ENCODE results near the gene CD82.
A peak's percentile ranks its signal among the peaks of the same experiment; 100 is the strongest.

CD82 gene

GRCh38 chr11:44524346-44524745 lies 41.1 kb upstream of the CD82 start:
- Histone ChIP-seq H3K4me3 (ENCODE audit: low read length in 2 of 2) (no peak overlapping the region), H2BK15ac (ENCODE audit: low read length) (peak overlapping the region; percentile 59), H3K9ac (ENCODE audit: low read depth, low read length, poor library complexity) (no peak overlapping the region), H4K91ac (ENCODE audit: low read depth, low read length, poor library complexity) (no peak overlapping the region), H2AFZ (ENCODE audit: low read length) (no peak overlapping the region), H3K36me3 (replicated peaks in 1 of 2; ENCODE audit: control insufficient read depth in 2 of 2, insufficient read depth in 2 of 2, low read length in 2 of 2) (no peaks in the 10 kb centered on the region), H3K27ac (replicated peaks; ENCODE audit: low read length) (no peak overlapping the region), H3K14ac (ENCODE audit: low read length) (peak overlapping the region; percentile 11), H3K4me1 (ENCODE audit: control insufficient read depth in 2 of 2, insufficient read depth in 1 of 2, low read depth in 1 of 2, low read length in 2 of 2) (peaks cover 0 to 25% of the 10 kb centered on the region in 2 donors), H2AK5ac (ENCODE audit: low read depth, low read length) (no peak overlapping the region), H3K18ac (ENCODE audit: low read length) (peak overlapping the region; percentile 75), H2BK12ac (ENCODE audit: low read length) (no peak overlapping the region), H4K8ac (ENCODE audit: low read depth, low read length) (no peak overlapping the region), H3K9me3 (replicated peaks in 1 of 2; ENCODE audit: control insufficient read depth in 2 of 2, insufficient read depth in 1 of 2, low read depth in 1 of 2, low read length in 2 of 2) (no peaks in the 10 kb centered on the region), H3K27me3 (ENCODE audit: control insufficient read depth in 3 of 3, insufficient read depth in 3 of 3, low read depth in 1 of 3, low read length in 3 of 3) (peaks cover 0 to 52% (median 0%) of the 10 kb centered on the region in 3 experiments), H2BK5ac (ENCODE audit: low read length) (no peak overlapping the region), H3K4me2 (ENCODE audit: insufficient read depth, low read length, poor library complexity, severe bottlenecking) (no peak overlapping the region), H3K23ac (ENCODE audit: low read depth, low read length, poor library complexity) (no peak overlapping the region), H3K4ac (ENCODE audit: low read length) (no peak overlapping the region), H3K79me1 (ENCODE audit: low read depth, low read length) (no peaks in the 10 kb centered on the region), H2BK120ac (ENCODE audit: low read depth, low read length) (no peak overlapping the region)
- WGBS, 2 donors (ENCODE audit: extremely low coverage in 2 of 2, insufficient read length in 2 of 2, insufficient replicate concordance in 1 of 2): no CpG with 5 or more reads among the region's 10 CpGs
- no peak for DNase-seq (ENCODE audit: low spot score)

- H2AFZ ChIP-seq (ENCODE audit: low read length): no peak overlapping the region
- whole genome bisulfite sequencing, 2 donors (ENCODE audit: extremely low coverage in 2 of 2, insufficient read length in 2 of 2, insufficient replicate concordance in 1 of 2): no CpG with 5 or more reads among the region's 12 CpGs
Measured at GRCh38 chr11:44524751-44525201, 40.7 kb upstream of the CD82 start.

DNA sequence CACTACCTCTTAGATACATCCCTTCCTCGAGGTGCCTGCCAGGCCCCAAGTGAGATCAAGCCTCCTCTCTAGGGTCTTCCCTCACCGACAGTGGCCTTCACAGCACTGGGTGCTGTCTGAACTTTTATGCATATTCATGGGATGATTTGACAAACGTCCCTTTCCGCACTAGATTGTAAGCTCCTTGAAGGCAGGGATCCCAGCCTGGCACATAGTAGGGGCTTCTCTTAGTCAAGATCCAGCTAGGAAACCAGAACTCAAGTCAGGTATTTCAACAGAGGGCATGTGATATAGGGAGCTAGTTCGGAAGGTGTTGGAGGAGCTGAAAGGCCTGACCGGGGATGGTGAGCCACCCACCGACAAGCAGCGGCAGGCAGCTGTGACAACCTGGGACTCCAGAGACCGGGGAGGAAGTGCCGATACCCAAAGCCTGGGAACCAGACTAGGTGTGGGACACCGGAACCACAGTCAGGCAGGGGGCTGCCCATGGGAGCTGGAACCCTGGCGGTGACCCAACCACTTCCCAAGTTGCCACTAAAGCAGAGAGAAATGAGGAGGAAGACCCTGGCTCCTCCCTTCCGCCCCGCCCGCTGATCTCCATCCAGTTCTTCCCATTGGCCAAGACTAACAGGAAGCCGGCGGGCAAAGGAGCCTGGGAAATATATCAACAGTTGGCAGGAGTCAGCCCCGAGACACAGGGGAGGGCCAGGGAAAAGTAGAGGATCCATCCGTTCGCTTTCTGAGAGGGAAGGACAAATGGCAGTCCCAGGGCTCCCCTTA lies 39.8 kb upstream of the CD82 start:
- Histone ChIP-seq H3K4me3 (ENCODE audit: low read length in 2 of 2) (no peak overlapping the region), H3K9ac (ENCODE audit: low read depth, low read length, poor library complexity) (no peak overlapping the region), H3K4ac (ENCODE audit: low read length) (no peak overlapping the region), H2BK15ac (ENCODE audit: low read length) (peak overlapping the region; percentile 18), H3K18ac (ENCODE audit: low read length) (peak overlapping the region; percentile 50), H3K27ac (replicated peaks; ENCODE audit: low read length) (no peak overlapping the region), H3K36me3 (replicated peaks in 1 of 2; ENCODE audit: control insufficient read depth in 2 of 2, insufficient read depth in 2 of 2, low read length in 2 of 2) (no peaks in the 10 kb centered on the region), H4K8ac (ENCODE audit: low read depth, low read length) (no peak overlapping the region), H2BK12ac (ENCODE audit: low read length) (no peak overlapping the region), H2BK5ac (ENCODE audit: low read length) (peak overlapping the region; percentile 45), H2AFZ (ENCODE audit: low read length) (peak overlapping the region; percentile 40), H3K14ac (ENCODE audit: low read length) (no peak overlapping the region), H3K4me1 (ENCODE audit: control insufficient read depth in 2 of 2, insufficient read depth in 1 of 2, low read depth in 1 of 2, low read length in 2 of 2) (peaks cover 0 to 18% of the 10 kb centered on the region in 2 donors), H3K23ac (ENCODE audit: low read depth, low read length, poor library complexity) (no peak overlapping the region), H3K79me1 (ENCODE audit: low read depth, low read length) (no peaks in the 10 kb centered on the region), H3K27me3 (ENCODE audit: control insufficient read depth in 3 of 3, insufficient read depth in 3 of 3, low read depth in 1 of 3, low read length in 3 of 3) (peaks cover 0 to 39% (median 0%) of the 10 kb centered on the region in 3 experiments), H2BK120ac (ENCODE audit: low read depth, low read length) (no peak overlapping the region), H3K9me3 (replicated peaks in 1 of 2; ENCODE audit: control insufficient read depth in 2 of 2, insufficient read depth in 1 of 2, low read depth in 1 of 2, low read length in 2 of 2) (no peaks in the 10 kb centered on the region), H2AK5ac (ENCODE audit: low read depth, low read length) (peak overlapping the region; percentile 47), H3K4me2 (ENCODE audit: insufficient read depth, low read length, poor library complexity, severe bottlenecking) (no peak overlapping the region), H4K91ac (ENCODE audit: low read depth, low read length, poor library complexity) (no peak overlapping the region)
- DNase-seq (ENCODE audit: low spot score): no peak
- no CpG with 5 or more reads among the region's 20 CpGs for WGBS, 2 donors (ENCODE audit: extremely low coverage in 2 of 2, insufficient read length in 2 of 2, insufficient replicate concordance in 1 of 2)

More at GRCh38 chr11:44524751-44525201, 40.7 kb upstream of the CD82 start:
- peaks cover 0 to 48% (median 0%) of the 10 kb centered on the region in 3 experiments for H3K27me3 ChIP-seq (ENCODE audit: control insufficient read depth in 3 of 3, insufficient read depth in 3 of 3, low read depth in 1 of 3, low read length in 3 of 3)
- no peak overlapping the region for H3K4me3 ChIP-seq (ENCODE audit: low read length in 2 of 2)
- no peaks in the 10 kb centered on the region for H3K79me1 ChIP-seq (ENCODE audit: low read depth, low read length)
- no peak overlapping the region for H3K4me2 ChIP-seq (ENCODE audit: insufficient read depth, low read length, poor library complexity, severe bottlenecking)
- H3K14ac ChIP-seq (ENCODE audit: low read length): peak overlapping the region; percentile 11
- no peak overlapping the region for H2BK12ac ChIP-seq (ENCODE audit: low read length)
- H2BK5ac ChIP-seq (ENCODE audit: low read length): no peak overlapping the region
- no peak overlapping the region for H3K4ac ChIP-seq (ENCODE audit: low read length)
- H3K4me1 ChIP-seq (ENCODE audit: control insufficient read depth in 2 of 2, insufficient read depth in 1 of 2, low read depth in 1 of 2, low read length in 2 of 2): peaks cover 0 to 21% of the 10 kb centered on the region in 2 donors
- H3K9me3 ChIP-seq (replicated peaks in 1 of 2; ENCODE audit: control insufficient read depth in 2 of 2, insufficient read depth in 1 of 2, low read depth in 1 of 2, low read length in 2 of 2): no peaks in the 10 kb centered on the region
- no peak overlapping the region for H3K27ac ChIP-seq (replicated peaks; ENCODE audit: low read length)
- H3K36me3 ChIP-seq (replicated peaks in 1 of 2; ENCODE audit: control insufficient read depth in 2 of 2, insufficient read depth in 2 of 2, low read length in 2 of 2): no peaks in the 10 kb centered on the region
- no peak overlapping the region for H3K9ac ChIP-seq (ENCODE audit: low read depth, low read length, poor library complexity)
- H2BK15ac ChIP-seq (ENCODE audit: low read length): peak overlapping the region; percentile 59
- H4K91ac ChIP-seq (ENCODE audit: low read depth, low read length, poor library complexity): no peak overlapping the region
- no peak overlapping the region for H2AK5ac ChIP-seq (ENCODE audit: low read depth, low read length)
- no peak overlapping the region for H2BK120ac ChIP-seq (ENCODE audit: low read depth, low read length)
- no peak for DNase-seq (ENCODE audit: low spot score)
- H3K23ac ChIP-seq (ENCODE audit: low read depth, low read length, poor library complexity): no peak overlapping the region
- H4K8ac ChIP-seq (ENCODE audit: low read depth, low read length): peak overlapping the region; percentile 73
- peak overlapping the region; percentile 13 for H3K18ac ChIP-seq (ENCODE audit: low read length)

DNA sequence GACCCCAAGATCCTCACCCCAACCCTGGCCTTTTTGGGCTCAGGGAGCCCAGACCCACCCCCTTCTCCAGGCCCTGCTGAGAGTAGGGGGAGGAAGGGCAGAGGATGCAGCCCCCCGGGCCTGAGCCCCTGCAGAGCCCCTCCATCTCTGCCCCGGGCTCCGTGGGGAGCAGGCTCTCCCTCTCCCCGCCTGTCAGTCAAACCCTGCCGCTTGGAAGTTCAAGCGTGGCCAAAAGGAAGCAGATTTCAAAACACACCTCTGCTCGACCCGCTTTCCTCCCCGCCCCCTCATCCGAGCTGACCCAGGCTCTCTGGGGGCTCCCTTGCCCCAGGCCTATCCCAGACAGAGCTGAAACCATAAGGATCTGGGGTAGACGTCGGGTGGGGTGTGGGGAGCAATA lies 39.0 kb upstream of the CD82 start:
- no peak overlapping the region for H2BK120ac ChIP-seq (ENCODE audit: low read depth, low read length)
- H3K27me3 ChIP-seq (ENCODE audit: control insufficient read depth in 3 of 3, insufficient read depth in 3 of 3, low read depth in 1 of 3, low read length in 3 of 3): peaks cover 0 to 31% (median 0%) of the 10 kb centered on the region in 3 experiments
- H2BK15ac ChIP-seq (ENCODE audit: low read length): peak overlapping the region; percentile 18
- H2AFZ ChIP-seq (ENCODE audit: low read length): peak overlapping the region; percentile 40
- no peak overlapping the region for H3K27ac ChIP-seq (replicated peaks; ENCODE audit: low read length)
- no peak overlapping the region for H3K4ac ChIP-seq (ENCODE audit: low read length)
- peak overlapping the region; percentile 7 for H3K18ac ChIP-seq (ENCODE audit: low read length)
- no peak overlapping the region for H2BK5ac ChIP-seq (ENCODE audit: low read length)
- no peak overlapping the region for H3K9ac ChIP-seq (ENCODE audit: low read depth, low read length, poor library complexity)
- H3K4me2 ChIP-seq (ENCODE audit: insufficient read depth, low read length, poor library complexity, severe bottlenecking): no peak overlapping the region
- no peak overlapping the region for H3K14ac ChIP-seq (ENCODE audit: low read length)
- no CpG with 5 or more reads among the region's 12 CpGs for WGBS, 2 donors (ENCODE audit: extremely low coverage in 2 of 2, insufficient read length in 2 of 2, insufficient replicate concordance in 1 of 2)
- no peak overlapping the region for H4K8ac ChIP-seq (ENCODE audit: low read depth, low read length)
- no peaks in the 10 kb centered on the region for H3K79me1 ChIP-seq (ENCODE audit: low read depth, low read length)
- no peak overlapping the region for H3K23ac ChIP-seq (ENCODE audit: low read depth, low read length, poor library complexity)
- no peak overlapping the region for H4K91ac ChIP-seq (ENCODE audit: low read depth, low read length, poor library complexity)
- no peak overlapping the region for H2BK12ac ChIP-seq (ENCODE audit: low read length)
- peaks cover 0 to 18% of the 10 kb centered on the region in 2 donors for H3K4me1 ChIP-seq (ENCODE audit: control insufficient read depth in 2 of 2, insufficient read depth in 1 of 2, low read depth in 1 of 2, low read length in 2 of 2)
- H2AK5ac ChIP-seq (ENCODE audit: low read depth, low read length): peak overlapping the region; percentile 33
- no peak for DNase-seq (ENCODE audit: low spot score)
- no peaks in the 10 kb centered on the region for H3K36me3 ChIP-seq (replicated peaks in 1 of 2; ENCODE audit: control insufficient read depth in 2 of 2, insufficient read depth in 2 of 2, low read length in 2 of 2)
- no peaks in the 10 kb centered on the region for H3K9me3 ChIP-seq (replicated peaks in 1 of 2; ENCODE audit: control insufficient read depth in 2 of 2, insufficient read depth in 1 of 2, low read depth in 1 of 2, low read length in 2 of 2)
- H3K4me3 ChIP-seq (ENCODE audit: low read length in 2 of 2): no peak overlapping the region
